ENCODE data around the gene SLC25A38.

SLC25A38 gene

GRCh38 chr3:39438880-39439279, 55.7 kb downstream of the SLC25A38 start:
- no peak for DNase-seq

- DNase-seq, result no peak
Measured at GRCh38 chr3:39440316-39440715, 57.1 kb downstream of the SLC25A38 start.

GRCh38 chr3:39443530-39443929, 60.4 kb downstream of the SLC25A38 start:
- no peak for DNase-seq

DNA sequence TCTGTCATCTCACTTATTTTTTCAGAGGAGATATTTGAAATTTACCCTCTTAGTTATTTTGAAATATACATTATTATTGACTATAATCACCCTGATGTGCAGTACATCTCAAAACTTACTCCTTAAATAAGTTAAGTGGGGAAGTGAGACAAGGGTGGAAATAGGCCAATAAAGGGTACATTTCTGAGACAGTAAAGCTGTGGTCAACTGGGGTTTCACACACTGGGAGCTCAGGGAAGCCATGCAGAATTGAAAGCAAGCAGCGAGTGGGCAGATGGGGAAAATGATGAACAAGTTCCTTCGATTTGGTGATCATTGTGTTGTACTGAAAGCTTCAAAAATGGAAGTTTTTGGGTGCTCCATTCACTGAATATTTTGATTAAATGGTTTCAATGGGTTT, 62.8 kb downstream of the SLC25A38 start:
- DNase-seq, result no peak

GRCh38 chr3:39446444-39446843, 63.3 kb downstream of the SLC25A38 start:
- DNase-seq, result no peak

Data from activated CD4-positive, CD25-positive, alpha-beta regulatory T cell treated with anti-CD3 and anti-CD28 coated beads, Interleukin-2, amount 50 U/mL, for 72 hours (primary cell).